GM12878 (cell line): ENCODE data around the gene CEBPG. TPM values are rescaled to one million over a fixed set of nuclear protein-coding genes. Genes with fewer than 3 reads are reported as not detected.

Experiments used
- ATAC-seq: fragments of 200-7000 bp; cut with Tn5 transposase; 3 replicates; pipeline ENCODE4 v1.9.1; 2020; ENCODE audit warnings: mild to moderate bottlenecking, moderate library complexity
- BruUV-seq: library from RNA; stranded (reverse); fragments of 400-500 nt; replicated peaks from 2 replicates; lab custom pipeline; 2021; lab: Mats Ljungman, UMichigan
- CTCF ChIA-PET: fragments of 300-600 bp; sonication (Branson Sonifier 250); formaldehyde crosslinking; extraction: SDS; loops from one replicate; lab custom pipeline; 2021; ENCODE audit warnings: inconsistent platforms; lab: Yijun Ruan, JAX
- POLR2A ChIA-PET: fragments of 350-600 bp; formaldehyde crosslinking; extraction: SDS; loops from one replicate; lab custom pipeline; 2021; ENCODE audit warnings: inconsistent platforms; lab: Charles Lee
- RAD21 ChIA-PET: fragments of 300-600 bp; sonication (Branson Sonifier 250); formaldehyde crosslinking; loops from one replicate; lab custom pipeline; 2023; ENCODE audit warnings: antibody characterized with exemption; ENCODE audit not compliant: unreplicated experiment; lab: Charles Lee
- SMC1A ChIA-PET: fragments of 300-600 bp; sonication (Branson Sonifier 250); formaldehyde crosslinking; loops from one replicate; lab custom pipeline; 2023; ENCODE audit not compliant: unreplicated experiment, uncharacterized antibody; lab: Charles Lee
- DNase-seq: peaks from one replicate; pipeline ENCODE4 v3.0.0-alpha.2; 2011; ENCODE audit warnings: low read depth, low spot score
- FAIRE-seq: peaks from 3 replicates; lab custom pipeline; 2011; peaks lifted over from hg19 to GRCh38; lab: Jason Lieb, UNC
- H2AFZ ChIP-seq: 2 replicates; pipeline ENCODE4 v1.6.0; 2011; ENCODE audit warnings: low read depth, low read length, control low read depth; ENCODE audit not compliant: control insufficient read depth
- H3K27ac ChIP-seq: 2 replicates; pipeline ENCODE4 v1.5.1; 2011; ENCODE audit warnings: control low read depth; ENCODE audit not compliant: control insufficient read depth, insufficient read depth
- H3K27me3 ChIP-seq, 2 experiments: replicated peaks in 1 of 2; 2 replicates each; pipeline versions ENCODE4 v1.6.0 to v1.6.1; 2011; ENCODE audit warnings: low read length in 1 of 2; ENCODE audit not compliant: control insufficient read depth in 2 of 2, insufficient read depth in 2 of 2
- H3K36me3 ChIP-seq, 2 experiments: 2 replicates each; pipeline ENCODE4 v1.5.1; 2011; ENCODE audit warnings: low read length in 1 of 2; ENCODE audit not compliant: control insufficient read depth in 2 of 2, insufficient read depth in 2 of 2
- H3K4me1 ChIP-seq: 2 replicates; pipeline ENCODE4 v1.6.1; 2011; ENCODE audit warnings: mild to moderate bottlenecking, low read length, moderate library complexity, mixed read lengths; ENCODE audit not compliant: control insufficient read depth, insufficient read depth
- H3K4me2 ChIP-seq: 2 replicates; pipeline ENCODE4 v1.6.0; 2011; ENCODE audit warnings: control low read depth; ENCODE audit not compliant: control insufficient read depth, insufficient read depth
- H3K4me3 ChIP-seq: fragments of 200-600 bp; sonication (generic); 2 replicates; pipeline ENCODE4 v1.5.1; 2016
- H3K79me2 ChIP-seq: 2 replicates; pipeline ENCODE4 v1.6.0; 2011; ENCODE audit warnings: low read length; ENCODE audit not compliant: control insufficient read depth, insufficient read depth
- H3K9ac ChIP-seq: 2 replicates; pipeline ENCODE4 v1.8.0; 2011; ENCODE audit warnings: low read length, control low read depth, mixed read lengths; ENCODE audit not compliant: control insufficient read depth, insufficient read depth
- H3K9me3 ChIP-seq: replicated peaks from 3 replicates; pipeline ENCODE4 v1.5.1; 2011; ENCODE audit warnings: mild to moderate bottlenecking, low read length; ENCODE audit not compliant: control insufficient read depth, insufficient read depth
- H4K20me1 ChIP-seq: 2 replicates; pipeline ENCODE4 v1.6.0; 2011; ENCODE audit not compliant: control insufficient read depth, insufficient read depth
- BCL11A ChIP-seq: IDR thresholded peaks from 2 replicates; pipeline ENCODE4 v1.6.1; 2011; ENCODE audit warnings: low read depth, low read length
- BCLAF1 ChIP-seq: fragments of 450-650 bp; IDR thresholded peaks from 2 replicates; pipeline ENCODE4 v1.6.1; 2017; ENCODE audit warnings: antibody characterized with exemption, mild to moderate bottlenecking, moderate library complexity
- CEBPB ChIP-seq, 2 experiments: fragments of 150-350 bp in 1 of 2; IDR thresholded peaks; 2 replicates each; pipeline ENCODE4 v1.6.1; 2012 to 2014; ENCODE audit warnings: low read depth in 2 of 2, low read length in 2 of 2, borderline replicate concordance in 1 of 2, inconsistent platforms in 1 of 2
- CHD1 ChIP-seq: IDR thresholded peaks from 2 replicates; pipeline ENCODE4 v1.6.1; 2012; ENCODE audit warnings: low read depth, low read length, improper control_type of control experiment
- DPF2 ChIP-seq: fragments of 450-650 bp; IDR thresholded peaks from 2 replicates; pipeline ENCODE4 v1.6.1; 2017; ENCODE audit warnings: mild to moderate bottlenecking
- E4F1 ChIP-seq: fragments of 450-650 bp; IDR thresholded peaks from 2 replicates; pipeline ENCODE4 v1.6.1; 2018; ENCODE audit warnings: borderline replicate concordance, mild to moderate bottlenecking; ENCODE audit not compliant: partially characterized antibody
- EP300 ChIP-seq, 2 experiments: fragments of 150-350 bp in 1 of 2; IDR thresholded peaks; 2 replicates each; pipeline ENCODE4 v1.6.1; 2011 to 2012; ENCODE audit warnings: low read depth in 2 of 2, low read length in 2 of 2, borderline replicate concordance in 1 of 2, improper control_type of control experiment in 1 of 2, inconsistent platforms in 1 of 2; ENCODE audit not compliant: control insufficient read depth in 1 of 2
- ETV6 ChIP-seq, 2 experiments: fragments of 450-650 bp in 1 of 2; IDR thresholded peaks in 1 of 2; conservative IDR thresholded peaks in 1 of 2; 2 replicates each; pipeline ENCODE4 v1.6.1; 2014; ENCODE audit warnings: antibody characterized with exemption in 1 of 2, borderline replicate concordance in 1 of 2, low read depth in 1 of 2, mild to moderate bottlenecking in 1 of 2, moderate library complexity in 1 of 2
- MYC ChIP-seq: IDR thresholded peaks from 2 replicates; pipeline ENCODE4 v1.6.1; 2011; ENCODE audit warnings: mild to moderate bottlenecking, low read length, moderate library complexity, inconsistent platforms; ENCODE audit not compliant: insufficient read depth, insufficient replicate concordance, insufficient read length, severe bottlenecking
- RAD51 ChIP-seq: fragments of 450-650 bp; IDR thresholded peaks from 2 replicates; pipeline ENCODE4 v1.6.1; 2016; ENCODE audit warnings: moderate library complexity, mild to moderate bottlenecking, inconsistent platforms
- REST ChIP-seq: IDR thresholded peaks from 2 replicates; pipeline ENCODE4 v1.6.1; 2012; ENCODE audit warnings: mild to moderate bottlenecking, low read depth, low read length
- SMAD5 ChIP-seq: IDR thresholded peaks from 2 replicates; pipeline ENCODE4 v1.6.1; 2016; ENCODE audit warnings: antibody characterized with exemption, low read depth
- SRF ChIP-seq, 2 experiments: IDR thresholded peaks; 2 replicates each; pipeline ENCODE4 v1.6.1; 2011; ENCODE audit warnings: low read depth in 2 of 2, low read length in 2 of 2, mild to moderate bottlenecking in 1 of 2, moderate library complexity in 1 of 2
- STAT3 ChIP-seq: IDR thresholded peaks from 2 replicates; pipeline ENCODE4 v1.6.1; 2011; ENCODE audit warnings: low read depth, low read length, improper control_type of control experiment
- TARDBP ChIP-seq: IDR thresholded peaks from 2 replicates; pipeline ENCODE4 v1.6.1; 2016; ENCODE audit warnings: borderline replicate concordance
- WGBS: methylation state at CpG from one replicate; pipeline ENCODE4 v1.1.6; 2016; ENCODE audit warnings: low lambda C conversion rate; ENCODE audit not compliant: insufficient replicate concordance, insufficient coverage; ENCODE audit errors: missing lambda C conversion rate; 5-methylcytosine and 5-hydroxymethylcytosine counted together
- in situ Hi-C: fragments of 300-500 bp; cut with MboI; formaldehyde crosslinking; loops from 9 replicates; pipeline ENCODE4 v1.14.3; 2018; ENCODE audit warnings: mixed read lengths
- intact Hi-C: fragments of 100-400 bp; cut with micrococcal nuclease; formaldehyde crosslinking; loops from one replicate; pipeline ENCODE4 v1.14.2; 2022; ENCODE audit not compliant: unreplicated experiment
- polyA plus RNA-seq, 11 experiments: library from polyadenylated mRNA; depleted of rRNA in 4 of 11; unstranded in 6 of 11; stranded (reverse) in 5 of 11; fragments of >200 nt; fragmentation: Nextera tagmentation in 4 of 11; fragmentation: Illumina TruSeq in 1 of 11; extraction: Ambion mirVana in 4 of 11; extraction: Trizol in 1 of 11; gene quantifications; 1 replicate in 1 of 11; 2 replicates in 10 of 11; pipeline versions ENCODE4 v1.2.1 to v1.2.3, GENCODE V29; 2011 to 2016; ENCODE audit warnings: inconsistent platforms in 2 of 11, missing spikeins in 2 of 11, low read depth in 1 of 11
- total RNA-seq, 4 experiments: library from RNA; depleted of rRNA in 3 of 4; stranded (reverse); fragments of >200 nt in 3 of 4; fragmentation: Illumina TruSeq in 1 of 4; extraction: Trizol in 1 of 4; gene quantifications; 2 replicates each; pipeline versions ENCODE4 v1.2.1 to v1.2.3, GENCODE V29; 2013 to 2021

The CEBPG gene
- total and polyA plus RNA-seq, 10 of the 15 experiments (the other 5 are each of a cell fraction or from before 2014, with no cell fraction given): 5.2 to 22.4 (median 20.0) TPM

GRCh38 chr19:33391631-33392249, 18.2 kb downstream of the CEBPG start:
- H3K4me1 ChIP-seq: no peaks in the 10 kb centered on the region
- FAIRE-seq (no peak), DNase-seq (no peak), ATAC-seq (no peak)
- H3K36me3 ChIP-seq: no peaks in the 10 kb centered on the region
- H3K4me2 ChIP-seq: no peak overlapping the region
- RAD21 ChIA-PET: no interaction called here
- no peak overlapping the region for H3K27ac ChIP-seq
- no peaks in the 10 kb centered on the region for H3K79me2 ChIP-seq
- BruUV-seq: no TSS peak
- 64% methylated on average over 12 of the region's 12 CpGs for WGBS
- no peaks in the 10 kb centered on the region for H3K9me3 ChIP-seq
- no peak overlapping the region for H3K4me3 ChIP-seq
- no peak overlapping the region for H2AFZ ChIP-seq
- CTCF ChIA-PET: interaction anchor here (0.7 kb wide), 1 partner anchor 245 kb away, joined by 3 read pairs; no protein-coding TSS in a partner anchor
- no peaks in the 10 kb centered on the region for H4K20me1 ChIP-seq
- TF ChIP-seq ETV6 (conservative IDR thresholded peaks at IDR 0.05 in 1 of 2, IDR thresholded peaks at IDR 0.05 in 1 of 2; ENCODE audit: borderline replicate concordance in 1 of 2, low read depth in 1 of 2) (no peak), CEBPB (IDR thresholded peaks at IDR 0.05; ENCODE audit: borderline replicate concordance in 1 of 2, low read depth in 2 of 2, low read length in 2 of 2) (no peak), REST (no peak), BCLAF1 (no peak), TARDBP (no peak), DPF2 (no peak), STAT3 (no peak), RAD51 (no peak), CHD1 (no peak), SRF (IDR thresholded peaks at IDR 0.05; ENCODE audit: low read depth in 2 of 2, low read length in 2 of 2) (no peak), SMAD5 (no peak), EP300 (IDR thresholded peaks at IDR 0.05; ENCODE audit: borderline replicate concordance in 1 of 2, control insufficient read depth in 1 of 2, low read depth in 2 of 2, low read length in 2 of 2) (no peak), E4F1 (no peak), MYC (no peak), BCL11A (no peak)
- TF ChIP-seq, all 136 proteins: peak for 0
- Histone ChIP-seq H3K9ac (no peak overlapping the region), H3K27me3 (no peaks in the 10 kb centered on the region)
- in situ Hi-C loops (no loop called here), intact Hi-C loops (no loop called here)
- ChIA-PET POLR2A (no interaction called here), SMC1A (no interaction called here)
